ENCODE results near the gene PBX2.
A peak's percentile ranks its signal among the peaks of the same experiment; 100 is the strongest.
"Not testable (repeated sequence)": the region's sequence is repeated elsewhere in the genome, so short reads cannot be mapped to it uniquely, and the experiment has no call there.

PBX2 gene

DNA sequence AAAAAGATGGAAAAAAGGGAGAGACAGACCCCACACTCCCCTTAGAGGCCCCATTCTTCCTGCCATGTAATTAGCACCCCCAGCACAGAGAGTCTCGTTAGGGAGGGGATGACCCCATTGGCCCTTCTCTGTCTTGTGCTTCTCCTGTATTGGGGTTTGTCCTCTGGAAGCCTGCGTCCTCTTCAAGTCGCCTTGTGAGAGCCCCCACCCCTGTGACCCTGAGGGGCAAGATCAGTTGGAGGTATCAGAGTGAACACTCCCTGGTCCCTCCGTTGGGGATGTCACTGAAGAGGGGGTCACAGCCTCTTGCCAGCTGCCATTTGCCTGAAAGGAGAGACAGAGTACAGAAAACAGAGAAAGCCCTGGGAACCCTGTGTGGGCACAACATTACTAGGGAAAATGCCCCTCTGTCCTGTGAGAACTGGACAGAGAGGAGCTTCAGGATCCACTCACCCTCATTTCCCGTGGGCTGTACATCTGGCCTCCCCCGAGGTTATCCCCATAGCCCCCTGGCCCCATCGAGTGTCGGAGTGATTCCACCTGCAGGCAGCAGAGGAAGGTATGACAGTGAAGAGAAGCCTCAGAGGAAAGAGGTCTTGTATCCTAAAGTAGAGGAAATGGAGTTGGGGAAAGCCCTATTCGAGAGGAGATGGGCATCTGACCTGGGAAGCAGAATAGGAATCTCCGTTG, 3.7 kb downstream of the PBX2 start:
- DNase-seq: not testable (repeated sequence)

DNA sequence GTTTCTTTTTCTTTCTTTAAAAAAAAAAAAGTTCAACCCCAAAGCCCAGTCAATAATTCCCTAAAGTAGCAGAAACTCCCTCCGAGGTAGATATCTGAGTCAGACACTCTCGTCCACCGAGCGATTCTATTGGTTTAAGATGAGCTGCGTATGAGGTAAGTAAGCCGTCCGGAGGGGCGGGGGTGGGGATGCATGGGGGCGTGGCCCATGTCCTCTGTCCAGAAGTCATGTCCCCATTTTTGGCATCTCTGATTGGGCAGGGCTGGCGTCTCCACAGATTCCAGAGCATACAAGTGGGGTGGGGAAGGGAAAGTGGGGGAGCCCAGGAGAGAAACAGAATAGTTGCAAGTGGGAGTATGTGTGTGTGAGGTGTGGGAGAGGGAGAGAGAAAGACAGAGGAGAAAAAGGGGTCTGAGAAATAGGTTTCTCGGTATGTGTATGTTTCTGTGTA, 4.3 kb downstream of the PBX2 start:
- peak; percentile 56 to 77 for DNase-seq

DNA sequence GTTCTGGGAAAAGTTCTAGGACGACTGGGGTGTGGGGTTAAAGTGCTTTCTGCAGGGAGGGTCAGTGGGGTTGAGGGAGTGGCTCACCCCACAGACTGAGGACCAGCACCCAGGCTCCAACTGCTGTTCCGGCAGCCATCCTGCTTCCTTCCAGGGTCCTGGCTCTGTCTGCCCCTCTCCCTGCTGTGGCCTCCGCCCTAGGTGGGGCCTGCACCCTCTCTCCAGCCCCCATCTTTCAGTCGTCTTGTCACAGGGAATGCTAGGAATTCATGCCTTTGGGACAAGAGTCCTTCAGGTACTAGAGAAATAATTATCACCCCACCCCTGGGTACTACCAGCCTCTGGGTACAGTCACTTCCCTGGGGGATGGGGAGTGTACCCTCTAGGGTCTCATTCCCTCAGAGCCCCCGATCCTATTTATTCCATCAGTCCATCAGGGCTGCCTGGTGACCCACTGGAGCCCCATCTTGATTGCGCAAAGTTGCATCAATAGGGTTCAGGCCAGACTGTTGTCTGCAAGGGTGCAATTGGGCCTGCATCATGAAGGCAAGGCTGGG, 5.8 kb downstream of the PBX2 start, which contains the start of gene AGER:
AGER (minus strand) TSS at position 170 of the 557 bp plus-strand sequence; CDS start at position 139, 31 bp downstream.
- no peak for DNase-seq

DNA sequence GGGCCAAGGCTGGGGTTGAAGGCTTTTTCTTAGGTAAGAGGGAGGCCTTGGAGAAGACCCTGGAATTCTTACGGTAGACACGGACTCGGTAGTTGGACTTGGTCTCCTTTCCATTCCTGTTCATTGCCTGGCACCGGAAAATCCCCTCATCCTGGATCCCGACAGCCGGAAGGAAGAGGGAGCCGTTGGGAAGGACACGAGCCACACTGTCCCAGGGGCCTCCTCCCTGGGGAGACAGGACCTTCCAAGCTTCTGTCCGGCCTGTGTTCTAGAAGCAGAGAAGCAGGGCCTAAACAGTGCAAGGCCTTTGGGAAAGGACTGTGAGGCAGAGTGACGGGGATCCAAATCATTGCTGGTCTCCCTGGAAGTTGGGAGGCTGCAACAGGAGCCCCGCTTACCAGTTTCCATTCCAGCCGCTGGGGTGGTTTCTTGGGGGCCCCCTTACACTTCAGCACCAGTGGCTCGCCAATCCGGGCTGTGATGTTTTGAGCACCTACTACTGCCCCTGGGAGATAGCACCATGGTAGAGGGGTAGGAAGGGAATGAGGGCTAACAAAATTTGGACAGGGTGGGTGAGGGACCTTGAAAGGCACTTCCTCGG, 6.4 kb downstream of the PBX2 start:
- no peak for DNase-seq

DNA sequence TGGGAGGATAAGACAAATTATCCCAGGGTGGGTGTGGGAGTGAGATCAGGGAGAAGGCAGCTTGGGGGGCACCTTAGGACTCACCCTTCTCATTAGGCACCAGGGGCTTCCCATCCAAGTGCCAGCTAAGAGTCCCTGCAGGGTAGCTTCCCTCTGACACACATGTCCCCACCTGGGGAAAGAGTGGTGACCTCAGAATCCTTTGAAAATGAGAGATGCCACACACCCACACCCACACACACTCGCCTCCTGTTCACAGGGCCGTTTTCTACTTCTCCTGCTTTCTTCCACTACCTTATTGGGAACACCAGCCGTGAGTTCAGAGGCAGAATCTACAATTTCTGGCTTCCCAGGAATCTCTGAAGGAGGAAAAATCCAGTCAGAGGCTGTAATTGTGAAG, 7.0 kb downstream of the PBX2 start:
- no peak for DNase-seq

DNA sequence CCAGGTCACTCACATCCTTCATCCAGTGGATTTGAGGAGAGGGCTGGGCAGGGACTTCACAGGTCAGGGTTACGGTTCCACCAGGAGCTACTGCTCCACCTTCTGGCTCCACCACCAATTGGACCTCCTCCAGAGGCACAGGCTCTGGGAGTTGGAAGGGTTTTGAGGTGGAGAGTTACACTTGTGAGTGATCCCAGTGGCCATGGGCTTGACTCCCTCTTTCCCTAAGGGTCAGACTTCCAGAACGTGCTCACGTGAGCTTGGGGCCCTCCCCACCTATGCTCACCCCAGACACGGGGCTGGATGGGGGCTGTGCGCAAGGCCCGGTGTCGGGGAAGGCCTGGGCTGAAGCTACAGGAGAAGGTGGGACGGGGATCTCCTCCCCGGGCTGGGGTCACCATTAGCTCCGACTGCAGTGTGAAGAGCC, 7.4 kb downstream of the PBX2 start:
- no peak for DNase-seq

DNA sequence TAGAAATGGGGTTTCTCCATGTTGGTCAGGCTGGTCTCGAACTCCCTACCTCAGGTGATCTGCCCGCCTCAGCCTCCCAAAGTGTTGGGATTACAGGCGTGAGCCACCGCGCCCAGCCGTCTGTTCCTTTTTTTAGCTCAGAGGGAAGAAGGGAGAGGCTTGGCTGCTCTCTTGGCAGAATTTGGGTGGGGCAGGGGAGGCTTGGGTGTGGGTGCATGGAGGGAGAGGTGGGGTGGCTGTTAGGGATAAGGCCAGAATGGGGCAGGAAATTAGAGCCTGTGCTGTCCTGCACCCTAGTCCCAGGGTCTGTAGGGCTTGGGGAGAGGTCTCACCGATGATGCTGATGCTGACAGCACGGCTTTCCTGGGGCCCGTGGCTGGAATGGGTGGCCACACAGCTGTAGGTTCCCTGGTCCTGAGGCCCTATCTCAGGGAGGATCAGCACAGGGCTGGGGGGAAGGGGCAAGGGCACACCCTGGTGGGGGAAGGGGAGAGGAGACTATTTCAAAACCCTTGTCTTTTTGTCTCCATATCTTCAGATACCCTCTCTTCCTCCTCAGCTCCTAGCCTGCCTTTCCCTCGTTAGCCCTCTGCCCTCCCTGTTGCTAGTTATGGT, 8.0 kb downstream of the PBX2 start:
- DNase-seq: no peak

DNA sequence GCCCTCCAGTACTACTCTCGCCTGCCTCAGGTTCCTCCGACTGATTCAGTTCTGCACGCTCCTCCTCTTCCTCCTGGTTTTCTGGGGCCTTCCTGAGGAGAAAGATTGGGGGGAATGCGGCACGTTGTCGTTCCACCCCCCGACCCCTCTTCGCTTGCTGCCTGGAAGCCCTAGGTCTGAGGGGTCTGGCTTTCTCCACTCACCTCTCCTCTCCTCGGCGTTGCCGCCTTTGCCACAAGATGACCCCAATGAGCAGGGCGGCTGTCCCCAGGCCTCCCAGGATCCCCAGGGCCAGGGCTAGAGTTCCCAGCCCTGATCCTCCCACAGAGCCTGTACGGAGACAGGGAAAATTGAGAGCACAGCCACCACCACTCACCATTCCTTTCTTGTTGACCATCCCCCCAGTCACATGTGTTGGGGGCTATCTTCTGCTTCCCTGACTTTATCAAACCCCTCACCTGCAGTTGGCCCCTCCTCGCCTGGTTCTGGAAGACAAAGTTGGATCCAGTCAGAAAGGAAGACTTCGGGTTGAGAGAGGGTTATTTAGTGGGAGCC, 8.8 kb downstream of the PBX2 start:
- DNase-seq: no peak

DNA sequence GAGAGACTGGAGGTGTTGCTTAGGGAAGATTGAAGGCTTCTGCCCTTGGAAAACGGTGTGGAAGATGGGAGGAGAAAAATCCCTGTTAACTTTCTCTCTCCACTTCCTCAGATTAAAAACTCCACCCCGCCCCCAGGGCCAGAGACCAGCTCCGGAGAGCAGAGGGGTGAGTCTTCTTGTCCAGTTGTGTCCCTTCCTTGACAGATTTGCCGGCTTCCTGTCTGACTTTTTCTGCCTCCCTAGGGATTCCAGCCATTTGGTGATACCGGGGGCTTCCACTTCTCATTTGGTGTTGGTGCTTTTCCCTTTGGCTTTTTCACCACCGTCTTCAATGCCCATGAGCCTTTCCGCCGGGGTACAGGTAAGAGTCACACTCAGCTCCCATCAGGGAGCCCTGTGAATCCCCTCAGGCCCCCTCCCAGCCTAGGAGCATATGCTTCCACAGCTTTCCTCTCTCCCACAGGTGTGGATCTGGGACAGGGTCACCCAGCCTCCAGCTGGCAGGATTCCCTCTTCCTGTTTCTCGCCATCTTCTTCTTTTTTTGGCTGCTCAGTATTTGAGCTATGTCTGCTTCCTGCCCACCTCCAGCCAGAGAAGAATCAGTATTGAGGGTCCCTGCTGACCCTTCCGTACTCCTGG, 10.1 kb downstream of the PBX2 start:
- no peak for DNase-seq

DNA sequence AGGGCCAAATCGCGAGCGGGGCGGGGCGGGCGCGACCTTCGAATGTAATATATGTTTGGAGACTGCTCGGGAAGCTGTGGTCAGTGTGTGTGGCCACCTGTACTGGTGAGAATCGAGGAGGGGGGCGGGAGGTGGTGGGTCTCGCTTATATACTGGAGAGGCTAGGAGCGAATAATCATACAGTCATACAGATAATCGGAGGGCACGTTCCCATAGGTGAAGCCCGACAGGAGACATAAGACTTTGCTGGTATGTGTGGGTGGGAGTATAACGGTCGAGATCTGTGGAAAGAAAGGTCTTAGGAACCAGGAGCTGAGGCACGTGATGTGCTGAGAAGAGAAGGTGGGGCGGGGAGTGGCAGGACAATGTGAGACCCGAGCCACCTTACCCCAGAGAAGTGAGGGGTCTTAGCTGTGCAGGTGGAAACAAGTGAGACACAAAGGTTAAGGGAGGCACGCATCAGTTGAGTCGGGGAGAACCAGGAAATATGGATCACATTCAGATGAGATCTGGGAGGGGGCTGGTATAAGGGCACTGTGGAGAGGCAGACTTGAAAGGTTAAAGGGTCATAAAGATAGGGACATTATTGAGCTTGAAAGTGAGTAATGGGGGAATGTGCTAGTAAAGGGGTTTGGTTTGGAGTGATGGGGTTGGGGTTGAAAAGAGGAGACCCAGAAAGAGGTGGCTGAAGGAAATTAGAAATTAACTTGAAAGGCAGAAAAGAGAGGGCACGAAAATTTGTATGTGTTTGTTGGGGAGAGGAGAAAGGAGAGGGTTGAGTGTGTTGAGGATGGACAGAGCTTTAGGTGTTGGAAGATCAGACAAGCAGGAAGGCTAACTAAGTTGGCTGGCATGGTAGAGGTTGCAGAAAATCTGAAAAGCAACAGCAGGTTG, 11.2 kb downstream of the PBX2 start:
- no peak for DNase-seq

DNA sequence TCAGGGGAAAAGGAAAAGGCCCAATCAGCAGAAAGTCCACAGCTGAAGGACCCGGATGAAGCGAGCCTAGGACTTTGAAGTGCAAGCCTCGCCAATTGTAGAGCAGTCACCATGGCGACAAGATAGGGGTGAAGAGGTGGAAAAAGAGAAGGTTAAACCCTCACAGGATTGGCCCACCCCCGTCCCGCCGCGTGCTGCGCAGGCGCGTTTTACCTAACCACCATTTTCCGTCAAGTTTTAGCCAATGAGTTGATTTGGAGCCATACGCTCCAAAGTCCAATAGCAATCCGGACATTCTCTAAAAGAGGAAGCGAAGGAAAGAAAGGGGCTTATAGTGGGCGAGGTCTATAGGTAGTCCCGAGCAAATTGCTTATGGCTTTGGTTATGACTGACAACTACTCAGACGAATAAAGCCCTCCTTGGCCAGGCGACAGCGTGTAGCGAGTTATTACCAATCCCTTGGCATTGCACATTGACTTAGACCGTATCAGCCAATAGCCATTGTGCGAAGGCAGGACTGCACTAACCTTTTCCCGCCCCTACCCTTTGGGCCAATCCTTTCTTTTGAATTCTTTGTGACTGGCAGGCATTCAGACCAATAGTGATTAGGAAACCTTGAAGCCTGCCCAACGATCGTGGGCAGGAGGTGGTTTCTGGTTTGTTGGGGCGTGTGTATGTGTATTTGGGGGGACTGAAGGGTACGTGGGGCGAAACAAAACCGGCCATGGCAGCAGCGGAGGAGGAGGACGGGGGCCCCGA, 12.0 kb downstream of the PBX2 start, which contains the start of gene RNF5:
RNF5 (plus strand) TSS at position 618 of the 759 bp plus-strand sequence; CDS start at position 725, 107 bp downstream.
- peak; percentile 99 to 100 for DNase-seq

DNA sequence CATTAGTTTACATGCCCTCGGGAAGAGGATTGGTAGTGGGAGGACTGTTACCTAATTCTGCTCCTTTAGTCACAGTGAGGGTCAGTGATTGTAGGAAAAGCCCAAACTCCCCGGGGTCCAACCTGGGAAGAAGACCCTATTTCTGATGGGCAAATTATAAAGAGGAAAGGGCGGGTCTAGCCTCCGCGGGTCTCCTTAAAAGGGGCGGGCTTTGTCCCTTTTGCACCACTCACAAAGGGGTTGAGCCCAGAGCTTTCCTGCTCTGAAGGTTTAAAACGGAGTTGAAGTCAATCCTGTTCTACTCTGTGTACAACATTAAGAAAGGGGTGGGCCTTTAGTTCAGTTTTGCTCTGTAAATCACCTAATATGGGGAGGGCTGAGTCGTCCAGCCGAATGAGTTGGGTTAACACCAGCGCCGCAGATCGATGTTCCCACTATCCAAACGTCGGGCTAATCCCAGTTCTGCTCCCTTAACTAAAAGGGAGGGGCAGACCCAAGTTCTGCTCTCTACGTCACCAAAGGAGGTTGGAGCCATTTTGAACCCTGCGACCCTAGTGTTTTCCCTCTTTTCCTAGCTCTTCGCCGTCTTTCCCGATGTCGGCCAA, 12.7 kb downstream of the PBX2 start:
- DNase-seq: no peak

DNA sequence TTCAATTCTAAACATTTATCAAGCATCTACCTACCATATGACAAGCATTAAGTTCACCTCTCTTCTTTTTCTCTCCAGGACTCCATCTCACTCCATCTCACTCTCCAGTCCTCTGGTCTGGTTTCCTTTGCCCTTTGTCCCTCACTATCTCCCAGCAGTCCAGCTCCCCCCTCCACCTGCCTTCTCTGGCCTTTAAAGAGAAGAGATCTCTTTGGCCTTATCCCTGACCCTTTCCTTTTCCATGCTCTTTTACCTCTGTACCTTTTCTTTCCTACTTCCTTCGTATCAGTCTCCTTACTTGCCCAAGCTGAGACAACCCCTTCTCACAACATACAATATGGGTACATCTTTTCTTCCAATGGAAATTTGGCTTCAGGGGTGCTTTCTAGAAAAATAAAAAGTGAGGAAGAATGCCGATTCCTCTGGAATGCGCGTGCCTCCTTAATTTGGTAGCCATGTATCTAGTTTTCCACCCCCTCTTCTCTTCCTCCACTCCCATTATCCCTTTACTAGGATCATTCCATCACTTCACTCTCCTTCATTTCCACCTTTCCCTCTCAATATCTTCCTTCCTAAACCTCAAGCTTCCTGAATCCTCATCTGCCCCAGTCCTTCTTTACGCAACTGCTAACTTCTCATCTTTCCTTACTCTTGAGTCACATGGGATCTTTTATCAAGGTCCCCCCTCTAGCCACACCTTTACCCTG, 13.4 kb downstream of the PBX2 start:
- no peak for DNase-seq

DNA sequence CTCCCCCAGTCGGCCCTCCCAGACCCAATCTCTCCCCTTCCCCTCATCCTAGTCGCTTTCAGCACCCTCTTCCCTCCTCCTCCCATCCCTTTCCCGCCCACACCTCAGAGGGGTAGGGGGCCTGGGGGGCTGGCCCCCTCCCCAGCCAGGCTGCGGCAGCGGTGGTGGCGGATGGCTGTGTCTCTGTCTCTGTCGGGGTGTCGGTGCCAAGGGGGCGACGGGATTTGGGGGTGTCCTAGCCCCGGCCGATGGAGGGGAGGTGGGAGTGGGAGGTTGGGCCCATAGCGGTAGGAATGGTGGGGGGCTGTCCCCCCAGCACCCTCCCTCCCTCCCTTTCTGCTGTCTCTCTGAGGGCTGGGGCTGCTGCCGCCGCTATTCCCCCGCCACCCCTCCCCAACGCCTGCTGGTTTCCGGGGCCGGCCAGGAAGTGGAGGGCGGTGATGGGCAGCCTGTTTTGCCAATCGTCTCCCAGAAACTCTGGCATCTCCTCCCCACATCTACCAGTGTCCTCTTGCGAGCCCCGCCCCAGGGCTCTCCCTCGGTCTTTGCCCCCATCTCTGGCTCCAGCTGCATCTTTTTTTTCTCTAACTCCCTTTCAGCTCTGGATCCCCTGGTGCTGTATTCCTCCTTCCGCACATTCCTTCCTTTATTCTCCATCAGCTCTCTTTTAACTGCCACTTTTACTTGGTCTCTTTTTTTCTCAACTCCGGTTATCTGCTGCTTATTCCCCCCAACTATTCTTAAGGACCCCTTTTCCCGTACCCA, 14.1 kb downstream of the PBX2 start, which contains the start of gene AGPAT1:
AGPAT1 (minus strand) TSS at position 374 of the 765 bp plus-strand sequence. CDS start 4,588 bp downstream, outside the sequence.
- peak; percentile 96 to 97 for DNase-seq

DNA sequence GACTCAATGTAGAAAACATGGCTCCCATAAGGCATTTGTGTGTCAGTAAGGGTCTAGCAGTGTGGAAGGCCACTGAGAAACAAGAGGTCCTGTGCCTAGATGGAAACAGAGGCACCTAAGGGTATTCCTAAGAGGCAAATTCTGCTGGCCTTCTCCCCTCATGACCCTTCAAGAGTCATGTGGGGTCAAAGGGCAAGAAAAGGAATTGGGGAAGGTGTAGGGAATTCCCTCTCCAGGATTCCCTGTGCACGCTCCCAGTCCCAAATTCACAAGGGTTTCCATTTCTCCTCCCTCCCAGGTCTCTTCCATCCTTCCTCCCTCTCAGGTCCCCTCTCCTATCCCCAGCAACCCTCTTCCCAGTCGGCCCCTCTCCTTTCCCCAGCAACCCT, 14.7 kb downstream of the PBX2 start:
- DNase-seq: no peak

DNA sequence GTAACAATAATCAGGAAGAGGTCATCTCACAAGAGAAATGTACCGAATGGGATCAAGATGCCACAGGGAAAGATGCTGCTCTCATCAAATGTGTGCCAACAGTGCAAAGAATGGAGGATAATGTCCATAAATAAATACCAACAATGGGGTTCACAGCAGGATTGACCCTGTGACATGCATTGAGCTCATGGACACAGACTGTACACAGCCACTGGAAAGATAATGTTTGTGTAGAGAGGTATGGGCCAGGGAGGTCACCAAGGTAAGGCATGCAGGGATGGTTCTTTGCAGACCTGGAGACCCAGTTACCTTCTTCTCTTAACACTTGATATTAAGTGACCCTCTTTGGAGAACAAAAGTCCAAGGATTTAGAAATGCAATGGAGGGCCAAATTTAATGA, 15.6 kb downstream of the PBX2 start:
- no peak for DNase-seq

DNA sequence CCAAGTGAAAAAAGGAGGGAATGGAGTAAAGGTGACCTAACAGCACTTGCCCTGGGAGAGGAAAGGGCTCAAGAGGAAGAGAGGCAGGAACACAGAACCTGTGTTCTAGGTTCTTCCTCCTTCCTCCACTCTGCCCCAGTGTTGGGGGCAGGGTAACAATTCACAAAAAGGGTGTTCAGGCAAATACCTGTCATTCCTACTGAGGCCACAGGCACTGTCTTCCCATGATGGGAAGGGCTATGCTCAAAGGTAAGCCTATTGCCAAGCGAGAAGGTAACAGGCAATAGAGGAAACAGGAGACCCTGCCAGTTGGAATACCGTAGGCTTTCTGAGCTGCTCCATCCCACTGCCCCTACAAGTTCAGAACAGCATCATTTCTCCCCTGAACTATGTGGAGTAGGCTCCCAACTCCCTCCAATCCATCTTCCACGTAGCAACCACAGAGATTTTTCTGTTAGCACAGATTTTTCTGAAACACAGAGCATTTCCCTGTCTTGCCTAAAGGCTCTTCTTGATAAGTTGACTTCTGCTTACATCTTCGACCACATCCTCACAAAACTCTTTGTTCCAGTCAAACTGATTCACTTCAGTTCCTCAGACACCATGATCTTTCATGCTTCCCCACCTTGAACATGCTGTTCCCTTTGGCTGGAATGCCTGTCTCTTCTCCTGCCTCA, 16.8 kb downstream of the PBX2 start:
- DNase-seq: no peak

DNA sequence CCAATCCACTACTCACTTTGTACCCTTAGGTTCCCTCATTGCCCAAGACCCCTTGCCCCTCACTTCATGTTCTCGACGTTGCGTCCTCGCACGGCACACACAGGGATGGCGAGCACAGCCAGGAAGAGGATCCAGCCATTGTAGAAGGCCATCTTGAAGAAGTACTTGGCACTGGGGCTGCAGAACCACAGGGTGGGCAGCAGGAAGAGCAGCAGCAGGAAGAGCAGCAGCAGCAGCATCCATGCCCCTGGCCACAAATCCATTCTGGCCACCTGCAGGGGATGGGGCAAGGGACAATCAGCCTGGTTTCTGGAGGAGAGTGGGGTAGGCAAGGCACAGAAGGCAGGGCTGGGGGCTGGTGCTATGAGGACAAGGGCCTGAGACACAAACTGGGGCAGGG, 18.8 kb downstream of the PBX2 start:
- DNase-seq: no peak
